Measurements from ENCODE around the gene BAD. TPM values are rescaled to one million over a fixed set of nuclear protein-coding genes. Genes with fewer than 3 reads are reported as not detected.

BAD gene
- total RNA-seq, 1 donor from 2014 or later: 19.0 TPM

DNA sequence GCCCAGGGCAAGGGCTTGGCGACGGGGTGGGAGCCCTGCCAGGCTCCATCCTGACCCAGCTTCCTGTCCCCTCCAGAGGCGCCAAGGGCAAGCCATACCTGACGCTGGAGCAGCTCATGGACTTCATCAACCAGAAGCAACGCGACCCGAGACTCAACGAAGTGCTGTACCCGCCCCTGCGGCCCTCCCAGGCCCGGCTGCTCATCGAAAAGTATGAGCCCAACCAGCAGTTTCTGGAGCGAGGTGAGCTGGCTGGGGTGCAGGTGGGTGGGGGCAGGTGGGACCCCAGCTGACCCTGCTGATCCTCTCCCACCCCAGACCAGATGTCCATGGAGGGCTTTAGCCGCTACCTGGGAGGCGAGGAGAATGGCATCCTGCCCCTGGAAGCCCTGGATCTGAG lies 28.2 kb downstream of the BAD start:
- Histone ChIP-seq H3F3A (ENCODE audit: low read depth) (peaks cover 9% of the 10 kb centered on the region), H3K9me3 (ENCODE audit: low read depth) (no peaks in the 10 kb centered on the region), H3K4me2 (no peak overlapping the region), H3K4me1 (peaks cover 7% of the 10 kb centered on the region), H4K20me1 (ENCODE audit: low read depth) (peaks cover 25% of the 10 kb centered on the region), H3K27ac (no peak overlapping the region), H3K79me2 (ENCODE audit: low read depth) (peaks cover 11% of the 10 kb centered on the region), H3K4me3 (no peak overlapping the region), H3K27me3 (no peaks in the 10 kb centered on the region), H2AFZ (replicated peaks) (no peak overlapping the region), H3K9ac (no peak overlapping the region), H3K36me3 (no peaks in the 10 kb centered on the region)
- H3K27me3 Mint-ChIP-seq (ENCODE audit: insufficient read depth, low read depth): peaks cover 13% of the 10 kb centered on the region
- no peak overlapping the region for H3K4me3 Mint-ChIP-seq
- peaks cover 14% of the 10 kb centered on the region for H3K4me1 Mint-ChIP-seq
- DNase-seq (ENCODE audit: low spot score): no peak
- H3K9me3 Mint-ChIP-seq: no peaks in the 10 kb centered on the region
- H3K36me3 Mint-ChIP-seq: peaks cover 17% of the 10 kb centered on the region
- no peak for TF ChIP-seq EZH2phosphoT487 (IDR thresholded peaks at IDR 0.05)
- TF ChIP-seq EZH2 (IDR thresholded peaks at IDR 0.05): no peak
- TF ChIP-seq, protein P1, sequence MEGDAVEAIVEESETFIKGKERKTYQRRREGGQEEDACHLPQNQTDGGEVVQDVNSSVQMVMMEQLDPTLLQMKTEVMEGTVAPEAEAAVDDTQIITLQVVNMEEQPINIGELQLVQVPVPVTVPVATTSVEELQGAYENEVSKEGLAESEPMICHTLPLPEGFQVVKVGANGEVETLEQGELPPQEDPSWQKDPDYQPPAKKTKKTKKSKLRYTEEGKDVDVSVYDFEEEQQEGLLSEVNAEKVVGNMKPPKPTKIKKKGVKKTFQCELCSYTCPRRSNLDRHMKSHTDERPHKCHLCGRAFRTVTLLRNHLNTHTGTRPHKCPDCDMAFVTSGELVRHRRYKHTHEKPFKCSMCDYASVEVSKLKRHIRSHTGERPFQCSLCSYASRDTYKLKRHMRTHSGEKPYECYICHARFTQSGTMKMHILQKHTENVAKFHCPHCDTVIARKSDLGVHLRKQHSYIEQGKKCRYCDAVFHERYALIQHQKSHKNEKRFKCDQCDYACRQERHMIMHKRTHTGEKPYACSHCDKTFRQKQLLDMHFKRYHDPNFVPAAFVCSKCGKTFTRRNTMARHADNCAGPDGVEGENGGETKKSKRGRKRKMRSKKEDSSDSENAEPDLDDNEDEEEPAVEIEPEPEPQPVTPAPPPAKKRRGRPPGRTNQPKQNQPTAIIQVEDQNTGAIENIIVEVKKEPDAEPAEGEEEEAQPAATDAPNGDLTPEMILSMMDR (IDR thresholded peaks at IDR 0.05): no peak
- no peak overlapping the region for H3K27ac Mint-ChIP-seq

DNA sequence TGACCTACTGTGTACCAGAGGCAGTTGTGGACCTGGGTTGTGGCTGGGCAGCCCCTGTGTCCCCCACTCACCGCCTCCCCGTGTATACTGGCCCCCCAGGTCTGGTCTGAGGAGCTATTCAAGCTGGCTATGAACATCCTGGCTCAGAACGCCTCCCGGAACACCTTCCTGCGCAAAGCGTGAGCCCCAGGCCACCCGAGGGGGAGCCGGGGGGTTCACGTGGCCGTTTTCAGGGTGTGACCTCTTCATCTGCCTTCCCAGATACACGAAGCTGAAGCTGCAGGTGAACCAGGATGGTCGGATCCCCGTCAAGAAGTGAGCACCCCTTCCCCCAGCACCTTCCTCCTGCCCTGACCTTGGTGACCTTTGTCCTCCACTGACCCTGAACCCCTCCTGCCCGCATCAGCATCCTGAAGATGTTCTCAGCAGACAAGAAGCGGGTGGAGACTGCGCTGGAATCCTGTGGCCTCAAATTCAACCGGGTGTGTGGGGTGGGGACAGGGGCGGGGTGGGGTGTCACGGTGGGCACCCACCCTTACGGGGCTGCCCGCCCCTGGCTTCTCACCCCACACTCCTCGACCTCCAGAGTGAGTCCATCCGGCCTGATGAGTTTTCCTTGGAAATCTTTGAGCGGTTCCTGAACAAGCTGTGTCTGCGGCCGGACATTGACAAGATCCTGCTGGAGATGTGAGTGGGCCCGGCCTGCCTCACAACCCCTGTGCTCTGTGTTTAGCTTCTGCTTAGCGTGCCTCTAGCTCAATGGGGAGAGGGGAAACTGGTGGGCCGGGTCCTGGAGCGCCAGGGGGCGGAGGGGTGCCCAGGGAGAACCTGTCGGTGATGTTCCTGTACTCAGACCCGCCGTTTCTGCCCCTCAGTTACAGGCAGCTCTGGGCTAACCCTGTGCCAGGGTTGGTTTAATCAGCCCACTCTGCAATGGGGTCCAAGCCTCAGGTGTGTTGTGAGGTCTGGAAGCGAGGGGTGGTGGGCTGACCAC lies 29.0 kb downstream of the BAD start:
- H3K4me2 ChIP-seq: no peak overlapping the region
- H4K20me1 ChIP-seq (ENCODE audit: low read depth): peaks cover 25% of the 10 kb centered on the region
- H3K36me3 ChIP-seq: no peaks in the 10 kb centered on the region
- no peak for DNase-seq (ENCODE audit: low spot score)
- TF ChIP-seq, protein P1 (IDR thresholded peaks at IDR 0.05): no peak
- TF ChIP-seq EZH2 (IDR thresholded peaks at IDR 0.05): no peak
- no peak for TF ChIP-seq EZH2phosphoT487 (IDR thresholded peaks at IDR 0.05)
- no peaks in the 10 kb centered on the region for H3K9me3 ChIP-seq (ENCODE audit: low read depth)
- H3K4me1 ChIP-seq: peaks cover 13% of the 10 kb centered on the region
- H3K27ac ChIP-seq: no peak overlapping the region
- Mint-ChIP-seq H3K27me3 (ENCODE audit: insufficient read depth, low read depth) (peaks cover 13% of the 10 kb centered on the region), H3K4me3 (no peak overlapping the region), H3K27ac (no peak overlapping the region), H3K4me1 (peaks cover 17% of the 10 kb centered on the region), H3K36me3 (peaks cover 17% of the 10 kb centered on the region), H3K9me3 (no peaks in the 10 kb centered on the region)
- H3F3A ChIP-seq (ENCODE audit: low read depth): peaks cover 15% of the 10 kb centered on the region
- no peak overlapping the region for H3K4me3 ChIP-seq
- no peak overlapping the region for H3K9ac ChIP-seq
- H3K27me3 ChIP-seq: no peaks in the 10 kb centered on the region
- no peak overlapping the region for H2AFZ ChIP-seq (replicated peaks)
- peaks cover 11% of the 10 kb centered on the region for H3K79me2 ChIP-seq (ENCODE audit: low read depth)

DNA sequence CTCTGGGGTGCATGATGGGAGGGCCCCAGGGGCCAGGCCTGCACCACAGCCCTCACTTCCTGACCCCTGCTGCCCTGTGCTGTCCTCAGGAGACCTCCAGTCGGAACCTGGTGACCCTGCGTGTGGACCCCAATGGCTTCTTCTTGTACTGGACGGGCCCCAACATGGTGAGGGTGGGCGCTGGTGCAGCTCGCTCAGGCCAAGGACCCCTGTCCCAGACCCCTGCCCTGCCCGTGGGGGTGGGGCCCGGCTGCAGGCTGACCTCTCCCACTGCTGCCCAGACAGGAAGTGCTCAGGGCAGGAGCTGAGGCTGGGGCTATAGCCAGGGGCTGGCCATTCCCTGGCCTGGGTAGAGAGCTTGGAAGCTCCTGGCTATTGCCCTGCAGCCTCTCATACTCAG lies 30.1 kb downstream of the BAD start:
- H3K4me2 ChIP-seq: no peak overlapping the region
- H3K9me3 ChIP-seq (ENCODE audit: low read depth): no peaks in the 10 kb centered on the region
- H3K4me1 Mint-ChIP-seq: peaks cover 27% of the 10 kb centered on the region
- H3K27ac ChIP-seq: no peak overlapping the region
- peaks cover 26% of the 10 kb centered on the region for H3F3A ChIP-seq (ENCODE audit: low read depth)
- H3K4me1 ChIP-seq: peaks cover 24% of the 10 kb centered on the region
- H3K9ac ChIP-seq: no peak overlapping the region
- H3K4me3 Mint-ChIP-seq: no peak overlapping the region
- H3K27me3 ChIP-seq: no peaks in the 10 kb centered on the region
- peaks cover 8% of the 10 kb centered on the region for H3K36me3 Mint-ChIP-seq
- no peaks in the 10 kb centered on the region for H3K36me3 ChIP-seq
- H2AFZ ChIP-seq (replicated peaks): no peak overlapping the region
- H3K79me2 ChIP-seq (ENCODE audit: low read depth): peaks cover 11% of the 10 kb centered on the region
- TF ChIP-seq EZH2phosphoT487 (IDR thresholded peaks at IDR 0.05) (no peak), EZH2 (IDR thresholded peaks at IDR 0.05) (no peak)
- TF ChIP-seq, protein P1 (IDR thresholded peaks at IDR 0.05): no peak
- H3K27ac Mint-ChIP-seq: no peak overlapping the region
- H3K4me3 ChIP-seq: no peak overlapping the region
- peaks cover 25% of the 10 kb centered on the region for H4K20me1 ChIP-seq (ENCODE audit: low read depth)
- H3K27me3 Mint-ChIP-seq (ENCODE audit: insufficient read depth, low read depth): peaks cover 10% of the 10 kb centered on the region
- no peaks in the 10 kb centered on the region for H3K9me3 Mint-ChIP-seq
- DNase-seq (ENCODE audit: low spot score): no peak
